Glutamatergic neuron (in vitro differentiated cells): ENCODE results near the gene TMEM255A. TPM values are rescaled to one million over a fixed set of nuclear protein-coding genes. Genes with fewer than 3 reads are reported as not detected.

Experiments
- DNase-seq: peaks from one replicate; pipeline ENCODE4 v3.0.0; 2022
- H3K27ac Mint-ChIP-seq: one replicate; pipeline ENCODE4 v1.8.0; 2020; ENCODE audit warnings: mild to moderate bottlenecking, mixed read lengths, inconsistent platforms; ENCODE audit not compliant: unreplicated experiment
- H3K27me3 Mint-ChIP-seq: one replicate; pipeline ENCODE4 v1.8.0; 2020; ENCODE audit warnings: mild to moderate bottlenecking, moderate library complexity, mixed read lengths, inconsistent platforms; ENCODE audit not compliant: unreplicated experiment
- H3K36me3 Mint-ChIP-seq: one replicate; pipeline ENCODE4 v1.8.0; 2020; ENCODE audit warnings: mild to moderate bottlenecking, mixed read lengths, inconsistent platforms; ENCODE audit not compliant: unreplicated experiment
- H3K4me1 Mint-ChIP-seq: one replicate; pipeline ENCODE4 v1.8.0; 2020; ENCODE audit warnings: mild to moderate bottlenecking, low read depth, mixed read lengths, inconsistent platforms; ENCODE audit not compliant: unreplicated experiment
- H3K4me3 Mint-ChIP-seq: one replicate; pipeline ENCODE4 v1.8.0; 2020; ENCODE audit warnings: mild to moderate bottlenecking, mixed read lengths, inconsistent platforms; ENCODE audit not compliant: unreplicated experiment
- H3K9me3 Mint-ChIP-seq: one replicate; pipeline ENCODE4 v1.8.0; 2020; ENCODE audit warnings: mild to moderate bottlenecking, moderate library complexity, mixed read lengths, inconsistent platforms; ENCODE audit not compliant: unreplicated experiment
- total RNA-seq: library from RNA; stranded (reverse); fragmentation: NEBNext Ultra II Directional; extraction: Animal tissue kit (Norgen Biotek cat#: 25700); gene quantifications from one replicate; pipeline ENCODE4 v1.2.1, GENCODE V29; 2021; ENCODE audit not compliant: unreplicated experiment
- TF ChIP-seq, protein P1 (sequence below): fragments of 200-600 bp; sonication (generic); IDR thresholded peaks from one replicate; pipeline ENCODE4 v1.5.0; 2021; ENCODE audit not compliant: partially characterized antibody, unreplicated experiment

The TMEM255A gene
- total RNA-seq, 1 donor from 2014 or later, result 7.6 TPM

DNA sequence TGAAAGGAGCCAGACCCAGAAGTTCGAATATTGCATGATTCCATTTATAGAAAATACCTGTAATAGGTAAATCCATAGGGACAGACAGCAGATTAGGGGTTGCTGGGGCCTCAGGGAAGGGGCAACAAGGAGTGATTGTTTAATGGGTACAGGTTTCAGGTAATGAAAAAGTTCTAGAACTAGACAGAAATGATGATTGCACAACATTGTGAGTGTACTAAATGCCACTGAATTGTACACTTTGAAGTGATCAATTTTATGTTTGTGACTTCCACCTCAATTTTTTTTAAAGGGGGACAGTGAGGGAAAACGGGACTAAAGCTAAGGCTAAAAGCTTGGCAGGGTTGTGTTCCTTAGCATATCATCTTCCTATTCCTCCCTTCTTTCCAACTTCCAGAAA is 37.1 kb downstream of the TMEM255A start:
- no peak for DNase-seq
- no peak overlapping the region for H3K4me3 Mint-ChIP-seq
- TF ChIP-seq, protein P1, sequence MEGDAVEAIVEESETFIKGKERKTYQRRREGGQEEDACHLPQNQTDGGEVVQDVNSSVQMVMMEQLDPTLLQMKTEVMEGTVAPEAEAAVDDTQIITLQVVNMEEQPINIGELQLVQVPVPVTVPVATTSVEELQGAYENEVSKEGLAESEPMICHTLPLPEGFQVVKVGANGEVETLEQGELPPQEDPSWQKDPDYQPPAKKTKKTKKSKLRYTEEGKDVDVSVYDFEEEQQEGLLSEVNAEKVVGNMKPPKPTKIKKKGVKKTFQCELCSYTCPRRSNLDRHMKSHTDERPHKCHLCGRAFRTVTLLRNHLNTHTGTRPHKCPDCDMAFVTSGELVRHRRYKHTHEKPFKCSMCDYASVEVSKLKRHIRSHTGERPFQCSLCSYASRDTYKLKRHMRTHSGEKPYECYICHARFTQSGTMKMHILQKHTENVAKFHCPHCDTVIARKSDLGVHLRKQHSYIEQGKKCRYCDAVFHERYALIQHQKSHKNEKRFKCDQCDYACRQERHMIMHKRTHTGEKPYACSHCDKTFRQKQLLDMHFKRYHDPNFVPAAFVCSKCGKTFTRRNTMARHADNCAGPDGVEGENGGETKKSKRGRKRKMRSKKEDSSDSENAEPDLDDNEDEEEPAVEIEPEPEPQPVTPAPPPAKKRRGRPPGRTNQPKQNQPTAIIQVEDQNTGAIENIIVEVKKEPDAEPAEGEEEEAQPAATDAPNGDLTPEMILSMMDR, result no peak
- H3K27ac Mint-ChIP-seq, result no peak overlapping the region
- H3K36me3 Mint-ChIP-seq, result no peaks in the 10 kb centered on the region
- no peaks in the 10 kb centered on the region for H3K9me3 Mint-ChIP-seq
- H3K4me1 Mint-ChIP-seq, result peaks cover 1% of the 10 kb centered on the region
- no peaks in the 10 kb centered on the region for H3K27me3 Mint-ChIP-seq

- H3K9me3 Mint-ChIP-seq, result no peaks in the 10 kb centered on the region
- no peaks in the 10 kb centered on the region for H3K36me3 Mint-ChIP-seq
- no peak overlapping the region for H3K27ac Mint-ChIP-seq
- peaks cover 1% of the 10 kb centered on the region for H3K4me1 Mint-ChIP-seq
- no peaks in the 10 kb centered on the region for H3K27me3 Mint-ChIP-seq
- DNase-seq, result no peak
- H3K4me3 Mint-ChIP-seq, result no peak overlapping the region
- TF ChIP-seq, protein P1, result no peak
These were observed 40.0 kb downstream of the TMEM255A start for GRCh38 chrX:120271218-120271617.

GRCh38 chrX:120270567-120270966 is 40.7 kb downstream of the TMEM255A start:
- Mint-ChIP-seq H3K9me3 (no peaks in the 10 kb centered on the region), H3K27ac (no peak overlapping the region), H3K4me3 (no peak overlapping the region), H3K27me3 (no peaks in the 10 kb centered on the region), H3K36me3 (no peaks in the 10 kb centered on the region), H3K4me1 (peaks cover 1% of the 10 kb centered on the region)
- DNase-seq, result no peak
- TF ChIP-seq, protein P1, result no peak

- Mint-ChIP-seq H3K4me3 (no peak overlapping the region), H3K27me3 (no peaks in the 10 kb centered on the region), H3K9me3 (no peaks in the 10 kb centered on the region), H3K4me1 (peaks cover 1% of the 10 kb centered on the region), H3K27ac (no peak overlapping the region), H3K36me3 (no peaks in the 10 kb centered on the region)
- DNase-seq, result no peak
- TF ChIP-seq, protein P1, result no peak
These were observed 41.8 kb downstream of the TMEM255A start for GRCh38 chrX:120269373-120270035.

GRCh38 chrX:120264341-120264740 is 46.9 kb downstream of the TMEM255A start:
- H3K27ac Mint-ChIP-seq, result no peak overlapping the region
- no peaks in the 10 kb centered on the region for H3K36me3 Mint-ChIP-seq
- TF ChIP-seq, protein P1, result no peak
- H3K9me3 Mint-ChIP-seq, result no peaks in the 10 kb centered on the region
- H3K4me3 Mint-ChIP-seq, result no peak overlapping the region
- H3K27me3 Mint-ChIP-seq, result peaks cover 2% of the 10 kb centered on the region
- no peak for DNase-seq
- peaks cover 11% of the 10 kb centered on the region for H3K4me1 Mint-ChIP-seq
